SK-N-DZ (cell line): Measurements from ENCODE around the gene IQCE.

Experiments
- DNase-seq: peaks from one replicate; pipeline ENCODE4 v3.0.0-alpha.2; 2015; ENCODE audit warnings: low spot score

IQCE gene

GRCh38 chr7:2613931-2614600 is 55.3 kb downstream of the IQCE start:
- DNase-seq: no peak

GRCh38 chr7:2614631-2615330 is 56.0 kb downstream of the IQCE start:
- DNase-seq: no peak

GRCh38 chr7:2616387-2617324 is 57.9 kb downstream of the IQCE start:
- no peak for DNase-seq

- no peak for DNase-seq
Measured at GRCh38 chr7:2617325-2617905, 58.6 kb downstream of the IQCE start.

GRCh38 chr7:2619116-2619515 is 60.3 kb downstream of the IQCE start:
- no peak for DNase-seq

GRCh38 chr7:2621061-2621828 is 62.5 kb downstream of the IQCE start:
- DNase-seq: no peak

- DNase-seq: peak; percentile 75
Measured at GRCh38 chr7:2621948-2622640, 63.3 kb downstream of the IQCE start.

GRCh38 chr7:2622869-2623697 is 64.3 kb downstream of the IQCE start:
- no peak for DNase-seq

GRCh38 chr7:2623698-2624014 is 64.9 kb downstream of the IQCE start:
- no peak for DNase-seq

- no peak for DNase-seq
Measured at GRCh38 chr7:2624293-2624886, 65.6 kb downstream of the IQCE start.

- DNase-seq: no peak
Measured at GRCh38 chr7:2626498-2627117, 67.8 kb downstream of the IQCE start.

- DNase-seq: no peak
Measured at GRCh38 chr7:2627258-2628129, 68.7 kb downstream of the IQCE start.

- no peak for DNase-seq
Measured at GRCh38 chr7:2628130-2628482, 69.3 kb downstream of the IQCE start.

GRCh38 chr7:2628891-2629290 is 70.1 kb downstream of the IQCE start:
- no peak for DNase-seq

- no peak for DNase-seq
Measured at GRCh38 chr7:2629746-2630681, 71.2 kb downstream of the IQCE start.

GRCh38 chr7:2631946-2632732 is 73.4 kb downstream of the IQCE start, which contains the start of gene TTYH3:
Gene TTYH3, plus strand, starts transcription at chr7:2631986. Its CDS starts 170 bp downstream, at chr7:2632156.
- no peak for DNase-seq
